A673 (cell line): ENCODE data around the gene RAD51AP2.

ENCODE experiments used
- CTCF ChIP-seq: fragments of 300-800, 200-600 bp; sonication (generic); conservative IDR thresholded peaks from 2 replicates; pipeline ENCODE4 v1.5.1; 2017; ENCODE audit warnings: low read depth, mild to moderate bottlenecking, antibody characterized with exemption, low read length, moderate library complexity, mixed read lengths
- EZH2 ChIP-seq: fragments of 200-600 bp; sonication (generic); IDR thresholded peaks from 2 replicates; pipeline ENCODE4 v1.6.1; 2017; ENCODE audit warnings: borderline replicate concordance, low read depth, mild to moderate bottlenecking, mixed read lengths, antibody characterized with exemption, low read length; ENCODE audit not compliant: poor library complexity, severe bottlenecking

GRCh38 chr2:17482651-17483050 is 35.6 kb downstream of the RAD51AP2 start:
- TF ChIP-seq CTCF, result no peak
- no peak for TF ChIP-seq EZH2
